ENCODE data around the gene RGS14. TPM values are rescaled to one million over a fixed set of nuclear protein-coding genes. Genes with fewer than 3 reads are reported as not detected.

RGS14 gene
- total RNA-seq, 8 experiments from 2014 or later: 2.3 to 23.9 (median 4.7) TPM

GRCh38 chr5:177314376-177315342, 43.1 kb upstream of the RGS14 start:
- 40 to 100% (median 58%) methylated on average over 1 to 3 of the region's 18 CpGs; no CpG with 5 or more reads in 6 of the 10 experiments for WGBS, 10 experiments
- H3K4me3 ChIP-seq: no peak overlapping the region
- in situ Hi-C loops (cut with MboI; ENCODE audit: low pct_unique_long_range_greater_than_20kb in 2 of 9, low sequenced_read_pairs in 9 of 9, unreplicated experiment in 9 of 9): no loop called here

GRCh38 chr5:177315411-177315810, 42.3 kb upstream of the RGS14 start:
- WGBS, 10 experiments: 50 to 100% (median 95%) methylated on average over 2 of the region's 7 CpGs; no CpG with 5 or more reads in 6 of the 10 experiments
- peaks cover 0 to 4% of the 10 kb centered on the region in 2 donors for H3K4me1 ChIP-seq (replicated peaks in 1 of 2)
- in situ Hi-C loops (cut with MboI; ENCODE audit: low pct_unique_long_range_greater_than_20kb in 2 of 9, low sequenced_read_pairs in 9 of 9, unreplicated experiment in 9 of 9): no loop called here
- ATAC-seq (replicated peaks in 6 of 8): no peak
- H3K4me3 ChIP-seq: no peak overlapping the region
- H3K27ac ChIP-seq: no peak overlapping the region

More at GRCh38 chr5:177314376-177315342, 43.1 kb upstream of the RGS14 start:
- H3K27ac ChIP-seq: no peak overlapping the region
- H3K4me1 ChIP-seq (replicated peaks in 1 of 2): peaks cover 0 to 4% of the 10 kb centered on the region in 2 donors
- no peak for ATAC-seq (replicated peaks in 6 of 8)

GRCh38 chr5:177316005-177316404, 41.7 kb upstream of the RGS14 start:
- H3K27ac ChIP-seq: no peak overlapping the region
- WGBS, 10 experiments: 81 to 100% (median 94%) methylated on average over 1 to 3 of the region's 3 CpGs; no CpG with 5 or more reads in 2 of the 10 experiments
- in situ Hi-C loops (cut with MboI; ENCODE audit: low pct_unique_long_range_greater_than_20kb in 2 of 9, low sequenced_read_pairs in 9 of 9, unreplicated experiment in 9 of 9): no loop called here

GRCh38 chr5:177317959-177318377, 39.8 kb upstream of the RGS14 start:
- in situ Hi-C loops (cut with MboI; ENCODE audit: low pct_unique_long_range_greater_than_20kb in 2 of 9, low sequenced_read_pairs in 9 of 9, unreplicated experiment in 9 of 9): no loop called here
- peak; percentile 36 to 83 (median 55) for ATAC-seq (replicated peaks in 6 of 8)
- Histone ChIP-seq H3K4me1 (replicated peaks in 1 of 2) (no peaks in the 10 kb centered on the region), H3K27ac (no peak overlapping the region), H3K4me3 (no peak overlapping the region)
- 20 to 90% (median 36%) methylated on average over 2 to 6 of the region's 7 CpGs; no CpG with 5 or more reads in 2 of the 10 experiments for WGBS, 10 experiments

More at GRCh38 chr5:177316005-177316404, 41.7 kb upstream of the RGS14 start:
- no peak for ATAC-seq (replicated peaks in 6 of 8)
- peaks cover 0 to 3% of the 10 kb centered on the region in 2 donors for H3K4me1 ChIP-seq (replicated peaks in 1 of 2)
- no peak overlapping the region for H3K4me3 ChIP-seq

GRCh38 chr5:177319913-177320588, 37.7 kb upstream of the RGS14 start:
- no peaks in the 10 kb centered on the region for H3K4me1 ChIP-seq (replicated peaks in 1 of 2)
- 80 to 100% (median 88%) methylated on average over 1 to 4 of the region's 14 CpGs; no CpG with 5 or more reads in 5 of the 10 experiments for WGBS, 10 experiments
- in situ Hi-C loops (cut with MboI; ENCODE audit: low pct_unique_long_range_greater_than_20kb in 2 of 9, low sequenced_read_pairs in 9 of 9, unreplicated experiment in 9 of 9): no loop called here
- no peak overlapping the region for H3K27ac ChIP-seq
- no peak overlapping the region for H3K4me3 ChIP-seq
- no peak for ATAC-seq (replicated peaks in 6 of 8)

GRCh38 chr5:177320879-177321278, 36.8 kb upstream of the RGS14 start:
- no peak for ATAC-seq (replicated peaks in 6 of 8)
- WGBS, 10 experiments: 88 to 100% (median 95%) methylated on average over 2 to 6 of the region's 7 CpGs; no CpG with 5 or more reads in 2 of the 10 experiments
- H3K4me3 ChIP-seq: no peak overlapping the region
- in situ Hi-C loops (cut with MboI; ENCODE audit: low pct_unique_long_range_greater_than_20kb in 2 of 9, low sequenced_read_pairs in 9 of 9, unreplicated experiment in 9 of 9): no loop called here
- H3K27ac ChIP-seq: no peak overlapping the region
- H3K4me1 ChIP-seq (replicated peaks in 1 of 2): peaks cover 1 to 5% of the 10 kb centered on the region in 2 donors

GRCh38 chr5:177325868-177326381, 31.8 kb upstream of the RGS14 start:
- in situ Hi-C loops (cut with MboI; ENCODE audit: low pct_unique_long_range_greater_than_20kb in 2 of 9, low sequenced_read_pairs in 9 of 9, unreplicated experiment in 9 of 9): no loop called here
- Histone ChIP-seq H3K27ac (no peak overlapping the region), H3K4me1 (replicated peaks in 1 of 2) (peaks cover 2 to 7% of the 10 kb centered on the region in 2 donors), H3K4me3 (no peak overlapping the region)
- peak in 2 of 8 experiments; percentile 30 to 40 for ATAC-seq (replicated peaks in 6 of 8)
- 0 to 40% (median 0%) methylated on average over 1 of the region's 1 CpG; no CpG with 5 or more reads in 6 of the 10 experiments for WGBS, 10 experiments

GRCh38 chr5:177327539-177328522, 29.9 kb upstream of the RGS14 start:
- WGBS, 10 experiments: 42 to 100% (median 84%) methylated on average over 1 to 12 of the region's 28 CpGs; no CpG with 5 or more reads in 3 of the 10 experiments
- in situ Hi-C loops (cut with MboI; ENCODE audit: low pct_unique_long_range_greater_than_20kb in 2 of 9, low sequenced_read_pairs in 9 of 9, unreplicated experiment in 9 of 9): no loop called here
- peak in 6 of 8 experiments; percentile 15 to 98 (median 72) for ATAC-seq (replicated peaks in 6 of 8)
- no peak overlapping the region for H3K4me3 ChIP-seq
- H3K27ac ChIP-seq: no peak overlapping the region
- peaks cover 2 to 7% of the 10 kb centered on the region in 2 donors for H3K4me1 ChIP-seq (replicated peaks in 1 of 2)

- no peak overlapping the region for H3K4me3 ChIP-seq
- H3K4me1 ChIP-seq (replicated peaks in 1 of 2): peaks cover 2 to 7% of the 10 kb centered on the region in 2 donors
- in situ Hi-C loops (cut with MboI; ENCODE audit: low pct_unique_long_range_greater_than_20kb in 2 of 9, low sequenced_read_pairs in 9 of 9, unreplicated experiment in 9 of 9): no loop called here
- WGBS, 10 experiments: 73 to 100% (median 96%) methylated on average over 1 to 9 of the region's 19 CpGs; no CpG with 5 or more reads in 3 of the 10 experiments
- ATAC-seq (replicated peaks in 6 of 8): no peak
- no peak overlapping the region for H3K27ac ChIP-seq
These were observed 29.0 kb upstream of the RGS14 start for GRCh38 chr5:177328545-177329231.

GRCh38 chr5:177329883-177330282, 27.8 kb upstream of the RGS14 start:
- Histone ChIP-seq H3K27ac (no peak overlapping the region), H3K4me3 (no peak overlapping the region), H3K4me1 (replicated peaks in 1 of 2) (peaks cover 2 to 7% of the 10 kb centered on the region in 2 donors)
- in situ Hi-C loops (cut with MboI; ENCODE audit: low pct_unique_long_range_greater_than_20kb in 2 of 9, low sequenced_read_pairs in 9 of 9, unreplicated experiment in 9 of 9): no loop called here
- no peak for ATAC-seq (replicated peaks in 6 of 8)
- 85 to 100% (median 98%) methylated on average over 1 to 5 of the region's 6 CpGs; no CpG with 5 or more reads in 4 of the 10 experiments for WGBS, 10 experiments

- no peak overlapping the region for H3K27ac ChIP-seq
- ATAC-seq (replicated peaks in 6 of 8): no peak
- 91 to 100% (median 96%) methylated on average over 1 to 10 of the region's 27 CpGs; no CpG with 5 or more reads in 5 of the 10 experiments for WGBS, 10 experiments
- in situ Hi-C loops (cut with MboI; ENCODE audit: low pct_unique_long_range_greater_than_20kb in 2 of 9, low sequenced_read_pairs in 9 of 9, unreplicated experiment in 9 of 9): no loop called here
- no peak overlapping the region for H3K4me3 ChIP-seq
- no peaks in the 10 kb centered on the region for H3K4me1 ChIP-seq (replicated peaks in 1 of 2)
These were observed 26.5 kb upstream of the RGS14 start for GRCh38 chr5:177330991-177331842.

Measured in motor neuron (in vitro differentiated cells).